Sigmoid colon (tissue), 7 donors: ENCODE measurements around the gene CNTN1. TPM values are rescaled to one million over a fixed set of nuclear protein-coding genes. Genes with fewer than 3 reads are reported as not detected.

Experiments
- DNase-seq: peaks from one replicate; pipeline ENCODE4 v3.0.0-alpha.2; 2019
- H3K27ac ChIP-seq, 4 donors: fragments of 200-600 bp; sonication (generic); one replicate each; pipeline ENCODE4 v1.5.1; 2016 to 2019; ENCODE audit warnings: mild to moderate bottlenecking in 1 of 4
- H3K27me3 ChIP-seq, 3 donors: fragments of 200-600 bp; sonication (generic); one replicate each; pipeline ENCODE4 v1.5.1; 2019; ENCODE audit warnings: mild to moderate bottlenecking in 1 of 3
- H3K36me3 ChIP-seq, 4 donors: fragments of 200-600 bp; sonication (generic); one replicate each; pipeline ENCODE4 v1.5.1; 2016 to 2019
- H3K4me1 ChIP-seq, 4 donors: fragments of 200-600 bp; sonication (generic); one replicate each; pipeline ENCODE4 v1.5.1; 2017 to 2019
- H3K4me3 ChIP-seq, 4 donors: fragments of 200-600 bp; sonication (generic); one replicate each; pipeline ENCODE4 v1.5.1; 2017 to 2019; ENCODE audit warnings: mild to moderate bottlenecking in 2 of 4, moderate library complexity in 1 of 4
- H3K9me3 ChIP-seq, 4 donors: fragments of 200-600 bp in 3 of 4; sonication (generic) in 3 of 4; one replicate each; pipeline versions ENCODE4 v1.5.1 to v1.6.1; 2013 to 2019
- CTCF ChIP-seq, 4 experiments: fragments of 450-650 bp in 3 of 4; fragments of 200-600 bp in 1 of 4; IDR thresholded peaks; one replicate each; pipeline ENCODE4 v1.5.1; 2016 to 2019; ENCODE audit warnings: antibody characterized with exemption in 4 of 4, mild to moderate bottlenecking in 3 of 4, moderate library complexity in 2 of 4
- EP300 ChIP-seq, 4 donors: sonication (generic); formaldehyde crosslinking; IDR thresholded peaks; one replicate each; pipeline ENCODE4 v1.6.1; 2017; ENCODE audit warnings: antibody characterized with exemption in 4 of 4
- POLR2A ChIP-seq, 2 donors: fragments of 450-650 bp; IDR thresholded peaks; one replicate each; pipeline ENCODE4 v1.6.1; 2016; ENCODE audit warnings: antibody characterized with exemption in 2 of 2, mild to moderate bottlenecking in 2 of 2, moderate library complexity in 2 of 2
- POLR2AphosphoS5 ChIP-seq, 4 donors: sonication (generic); formaldehyde crosslinking; IDR thresholded peaks; one replicate each; pipeline ENCODE4 v1.6.1; 2017; ENCODE audit warnings: antibody characterized with exemption in 4 of 4
- WGBS, 2 donors: extraction: QIAGEN DNeasy Blood & Tissue Kit; methylation state at CpG; one replicate each; pipeline ENCODE4 v1.1.7; 2013; 5-methylcytosine and 5-hydroxymethylcytosine counted together
- intact Hi-C: fragments of 100-400 bp; cut with DNase I; formaldehyde crosslinking; loops from one replicate; pipeline ENCODE4 v1.15.1; 2023
- polyA plus RNA-seq, 3 donors: library from polyadenylated mRNA; stranded (reverse); fragments of 200-250 nt; gene quantifications; one replicate each; pipeline ENCODE4 v1.2.3, GENCODE V29; 2013
- total RNA-seq, 4 donors: library from RNA; depleted of rRNA; stranded (reverse); fragments of >200 nt; gene quantifications; one replicate each; pipeline ENCODE4 v1.1.0, GENCODE V29; 2016
- donor health status: healthy with polysubstance abuse.
- donor health status: Bipolar disorder and iron deficiency.
- donor health status: healthy.

CNTN1 gene
- total and polyA plus RNA-seq, 7 donors: 0.46 to 23.2 (median 5.9) TPM

GRCh38 chr12:40870981-40871380 lies 178.7 kb downstream of the CNTN1 start:
- no peak overlapping the region for H3K27ac ChIP-seq
- TF ChIP-seq CTCF (IDR thresholded peaks at IDR 0.05) (no peak), POLR2A (IDR thresholded peaks at IDR 0.05) (no peak), POLR2AphosphoS5 (IDR thresholded peaks at IDR 0.05) (no peak), EP300 (IDR thresholded peaks at IDR 0.05) (no peak)
- intact Hi-C loops: no loop called here
- H3K4me1 ChIP-seq: no peaks in the 10 kb centered on the region
- H3K4me3 ChIP-seq: no peak overlapping the region
- H3K36me3 ChIP-seq: no peaks in the 10 kb centered on the region
- H3K27me3 ChIP-seq: no peaks in the 10 kb centered on the region
- H3K9me3 ChIP-seq: no peaks in the 10 kb centered on the region
- no peak for DNase-seq

- no peak overlapping the region for H3K4me3 ChIP-seq
- H3K27ac ChIP-seq: no peak overlapping the region
- no peak for DNase-seq
- no peaks in the 10 kb centered on the region for H3K27me3 ChIP-seq
- WGBS, 2 donors: 64 to 79% methylated on average over 1 of the region's 1 CpG
- TF ChIP-seq POLR2A (IDR thresholded peaks at IDR 0.05) (no peak), CTCF (IDR thresholded peaks at IDR 0.05) (no peak), POLR2AphosphoS5 (IDR thresholded peaks at IDR 0.05) (no peak), EP300 (IDR thresholded peaks at IDR 0.05) (no peak)
- intact Hi-C loops: no loop called here
- no peaks in the 10 kb centered on the region for H3K36me3 ChIP-seq
- H3K9me3 ChIP-seq: no peaks in the 10 kb centered on the region
- no peaks in the 10 kb centered on the region for H3K4me1 ChIP-seq
Observed at GRCh38 chr12:40874868-40875267, 182.6 kb downstream of the CNTN1 start.

GRCh38 chr12:40889329-40889728 lies 197.1 kb downstream of the CNTN1 start:
- no peaks in the 10 kb centered on the region for H3K27me3 ChIP-seq
- no peaks in the 10 kb centered on the region for H3K9me3 ChIP-seq
- DNase-seq: no peak
- no peak for TF ChIP-seq EP300 (IDR thresholded peaks at IDR 0.05)
- TF ChIP-seq CTCF (IDR thresholded peaks at IDR 0.05): no peak
- TF ChIP-seq POLR2AphosphoS5 (IDR thresholded peaks at IDR 0.05): no peak
- H3K27ac ChIP-seq: no peak overlapping the region
- no peak overlapping the region for H3K4me3 ChIP-seq
- H3K4me1 ChIP-seq: no peaks in the 10 kb centered on the region
- intact Hi-C loops: no loop called here
- H3K36me3 ChIP-seq: no peaks in the 10 kb centered on the region
- WGBS, 2 donors: 75 to 81% methylated on average over 3 of the region's 3 CpGs

GRCh38 chr12:40892528-40892927 lies 200.3 kb downstream of the CNTN1 start:
- Histone ChIP-seq H3K4me3 (no peak overlapping the region), H3K27me3 (no peaks in the 10 kb centered on the region), H3K4me1 (no peaks in the 10 kb centered on the region), H3K27ac (no peak overlapping the region), H3K36me3 (no peaks in the 10 kb centered on the region), H3K9me3 (no peaks in the 10 kb centered on the region)
- intact Hi-C loops: no loop called here
- no peak for DNase-seq
- 57 to 65% methylated on average over 4 of the region's 4 CpGs for WGBS, 2 donors
- no peak for TF ChIP-seq POLR2AphosphoS5 (IDR thresholded peaks at IDR 0.05)
- TF ChIP-seq POLR2A (IDR thresholded peaks at IDR 0.05): no peak
- TF ChIP-seq EP300 (IDR thresholded peaks at IDR 0.05): no peak
- no peak for TF ChIP-seq CTCF (IDR thresholded peaks at IDR 0.05)

- 49 to 74% methylated on average over 3 of the region's 3 CpGs for WGBS, 2 donors
- H3K4me1 ChIP-seq: no peaks in the 10 kb centered on the region
- no peak overlapping the region for H3K27ac ChIP-seq
- no peak for DNase-seq
- no peak for TF ChIP-seq POLR2A (IDR thresholded peaks at IDR 0.05)
- TF ChIP-seq POLR2AphosphoS5 (IDR thresholded peaks at IDR 0.05): no peak
- TF ChIP-seq EP300 (IDR thresholded peaks at IDR 0.05): no peak
- no peak for TF ChIP-seq CTCF (IDR thresholded peaks at IDR 0.05)
- H3K4me3 ChIP-seq: no peak overlapping the region
- no peaks in the 10 kb centered on the region for H3K9me3 ChIP-seq
- no peaks in the 10 kb centered on the region for H3K27me3 ChIP-seq
- H3K36me3 ChIP-seq: no peaks in the 10 kb centered on the region
- intact Hi-C loops: no loop called here
Observed at GRCh38 chr12:40898505-40898904, 206.3 kb downstream of the CNTN1 start.
